SK-N-SH treated with all-trans-retinoic acid at 6 μM for 48 hours (cell line): ENCODE data around the gene ACVR2A.

Experiments used
- ATAC-seq: fragments of 200-7000 bp; cut with Tn5 transposase; 3 replicates; pipeline ENCODE4 v1.9.1; 2020; ENCODE audit warnings: mild to moderate bottlenecking, moderate library complexity
- ARNTL ChIP-seq: fragments of 450-650 bp; formaldehyde crosslinking; IDR thresholded peaks from 2 replicates; pipeline ENCODE4 v1.5.0; 2020; ENCODE audit warnings: low read depth, mild to moderate bottlenecking, moderate library complexity, borderline replicate concordance
- BACH2 ChIP-seq: fragments of 250-450 bp; sonication (Bioruptor Pico); IDR thresholded peaks from 2 replicates; pipeline ENCODE4 v1.9.0; 2021; ENCODE audit warnings: mild to moderate bottlenecking, borderline replicate concordance
- CSDC2 ChIP-seq: fragments of 250-450 bp; sonication (Bioruptor Pico); IDR thresholded peaks from 2 replicates; pipeline ENCODE4 v1.5.0; 2020; ENCODE audit warnings: mild to moderate bottlenecking, moderate library complexity
- ESRRG ChIP-seq: fragments of 250-450 bp; sonication (Bioruptor Pico); IDR thresholded peaks from 2 replicates; pipeline ENCODE4 v1.6.1; 2021; ENCODE audit warnings: mild to moderate bottlenecking
- GLIS3 ChIP-seq: fragments of 250-450 bp; sonication (Bioruptor Pico); IDR thresholded peaks from 2 replicates; pipeline ENCODE4 v1.5.0; 2020; ENCODE audit warnings: mild to moderate bottlenecking, moderate library complexity
- ISL1 ChIP-seq: fragments of 250-450 bp; sonication (Bioruptor Pico); IDR thresholded peaks from 2 replicates; pipeline ENCODE4 v2.1.2; 2022; ENCODE audit warnings: mild to moderate bottlenecking, moderate library complexity
- OSR1 ChIP-seq: fragments of 250-450 bp; sonication (Bioruptor Pico); IDR thresholded peaks from 2 replicates; pipeline ENCODE4 v1.8.0; 2022; ENCODE audit warnings: moderate library complexity, mild to moderate bottlenecking, inconsistent platforms
- PATZ1 ChIP-seq: fragments of 250-450 bp; sonication (Bioruptor Pico); IDR thresholded peaks from 2 replicates; pipeline ENCODE4 v1.8.0; 2020; ENCODE audit warnings: mild to moderate bottlenecking, moderate library complexity, borderline replicate concordance
- POU6F1 ChIP-seq: fragments of 250-450 bp; sonication (Bioruptor Pico); IDR thresholded peaks from 2 replicates; pipeline ENCODE4 v1.8.0; 2021; ENCODE audit warnings: low read depth, mild to moderate bottlenecking, moderate library complexity, borderline replicate concordance
- PPARA ChIP-seq: fragments of 250-450 bp; sonication (Bioruptor Pico); IDR thresholded peaks from 2 replicates; pipeline ENCODE4 v1.5.0; 2020; ENCODE audit warnings: mild to moderate bottlenecking, borderline replicate concordance
- RARB ChIP-seq: fragments of 250-450 bp; sonication (Bioruptor Pico); IDR thresholded peaks from 2 replicates; pipeline ENCODE4 v1.8.0; 2021; ENCODE audit warnings: mild to moderate bottlenecking, moderate library complexity
- SNAI2 ChIP-seq: fragments of 250-450 bp; sonication (Bioruptor Pico); IDR thresholded peaks from 2 replicates; pipeline ENCODE4 v1.5.0; 2020; ENCODE audit warnings: mild to moderate bottlenecking, moderate library complexity
- TCF4 ChIP-seq: fragments of 250-450 bp; sonication (Bioruptor Pico); IDR thresholded peaks from 2 replicates; pipeline ENCODE4 v1.8.0; 2021; ENCODE audit warnings: mild to moderate bottlenecking, moderate library complexity, borderline replicate concordance
- TOX ChIP-seq: fragments of 250-450 bp; sonication (Bioruptor Pico); IDR thresholded peaks from 2 replicates; pipeline ENCODE4 v1.8.0; 2021; ENCODE audit warnings: mild to moderate bottlenecking, moderate library complexity, borderline replicate concordance
- ZC3H10 ChIP-seq: fragments of 250-450 bp; sonication (Bioruptor Pico); IDR thresholded peaks from 2 replicates; pipeline ENCODE4 v1.5.1; 2021; ENCODE audit warnings: mild to moderate bottlenecking, moderate library complexity
- ZFP3 ChIP-seq: fragments of 250-450 bp; sonication (Bioruptor Pico); IDR thresholded peaks from 2 replicates; pipeline ENCODE4 v1.5.0; 2020; ENCODE audit warnings: mild to moderate bottlenecking, moderate library complexity
- ZNF565 ChIP-seq: fragments of 450-650 bp; formaldehyde crosslinking; conservative IDR thresholded peaks from 2 replicates; pipeline ENCODE4 v1.5.0; 2020; ENCODE audit warnings: low read depth, mild to moderate bottlenecking, moderate library complexity
- ZNF70 ChIP-seq: fragments of 450-650 bp; formaldehyde crosslinking; IDR thresholded peaks from 2 replicates; pipeline ENCODE4 v1.5.0; 2020; ENCODE audit warnings: mild to moderate bottlenecking, moderate library complexity
- ZNF8 ChIP-seq: fragments of 450-650 bp; formaldehyde crosslinking; IDR thresholded peaks from 2 replicates; pipeline ENCODE4 v1.5.0; 2020; ENCODE audit warnings: mild to moderate bottlenecking, moderate library complexity
- TF ChIP-seq, protein P1 (sequence below): fragments of 250-450 bp; sonication (Bioruptor Pico); IDR thresholded peaks from 2 replicates; pipeline ENCODE4 v1.5.1; 2020; ENCODE audit warnings: low read depth, mild to moderate bottlenecking, moderate library complexity
- TF ChIP-seq, protein P2 (sequence below): fragments of 250-450 bp; sonication (Bioruptor Pico); IDR thresholded peaks from 2 replicates; pipeline ENCODE4 v1.5.1; 2021; ENCODE audit warnings: mild to moderate bottlenecking, moderate library complexity
- TF ChIP-seq, protein P3 (sequence below): fragments of 250-450 bp; sonication (Bioruptor Pico); IDR thresholded peaks from 2 replicates; pipeline ENCODE4 v1.5.0; 2020; ENCODE audit warnings: mild to moderate bottlenecking, moderate library complexity

The ACVR2A gene

GRCh38 chr2:147910990-147911473 is 66.2 kb downstream of the ACVR2A start:
- ATAC-seq: peak; percentile 79
- no peak for TF ChIP-seq CSDC2 (CRISPR knock-in tag)
- TF ChIP-seq, protein P1, sequence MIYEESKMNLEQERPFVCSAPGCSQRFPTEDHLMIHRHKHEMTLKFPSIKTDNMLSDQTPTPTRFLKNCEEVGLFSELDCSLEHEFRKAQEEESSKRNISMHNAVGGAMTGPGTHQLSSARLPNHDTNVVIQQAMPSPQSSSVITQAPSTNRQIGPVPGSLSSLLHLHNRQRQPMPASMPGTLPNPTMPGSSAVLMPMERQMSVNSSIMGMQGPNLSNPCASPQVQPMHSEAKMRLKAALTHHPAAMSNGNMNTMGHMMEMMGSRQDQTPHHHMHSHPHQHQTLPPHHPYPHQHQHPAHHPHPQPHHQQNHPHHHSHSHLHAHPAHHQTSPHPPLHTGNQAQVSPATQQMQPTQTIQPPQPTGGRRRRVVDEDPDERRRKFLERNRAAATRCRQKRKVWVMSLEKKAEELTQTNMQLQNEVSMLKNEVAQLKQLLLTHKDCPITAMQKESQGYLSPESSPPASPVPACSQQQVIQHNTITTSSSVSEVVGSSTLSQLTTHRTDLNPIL (CRISPR knock-in tag): no peak
- no peak for TF ChIP-seq ZC3H10 (CRISPR knock-in tag)
- TF ChIP-seq, all 23 proteins: peak for 0

GRCh38 chr2:147913701-147914480 is 69.1 kb downstream of the ACVR2A start:
- TF ChIP-seq ZNF70 (no peak), BACH2 (CRISPR knock-in tag) (no peak), ZNF8 (CRISPR knock-in tag) (no peak), TOX (CRISPR knock-in tag) (no peak), GLIS3 (no peak), SNAI2 (no peak), PPARA (no peak), ZNF565 (CRISPR knock-in tag) (no peak), ISL1 (CRISPR knock-in tag) (no peak), PATZ1 (CRISPR knock-in tag) (no peak), CSDC2 (CRISPR knock-in tag) (no peak), ZFP3 (CRISPR knock-in tag) (no peak), ESRRG (CRISPR knock-in tag) (no peak), TCF4 (CRISPR knock-in tag) (no peak), OSR1 (CRISPR knock-in tag) (no peak), ZC3H10 (CRISPR knock-in tag) (no peak)
- TF ChIP-seq, protein P1 (CRISPR knock-in tag): no peak
- TF ChIP-seq, protein P2, sequence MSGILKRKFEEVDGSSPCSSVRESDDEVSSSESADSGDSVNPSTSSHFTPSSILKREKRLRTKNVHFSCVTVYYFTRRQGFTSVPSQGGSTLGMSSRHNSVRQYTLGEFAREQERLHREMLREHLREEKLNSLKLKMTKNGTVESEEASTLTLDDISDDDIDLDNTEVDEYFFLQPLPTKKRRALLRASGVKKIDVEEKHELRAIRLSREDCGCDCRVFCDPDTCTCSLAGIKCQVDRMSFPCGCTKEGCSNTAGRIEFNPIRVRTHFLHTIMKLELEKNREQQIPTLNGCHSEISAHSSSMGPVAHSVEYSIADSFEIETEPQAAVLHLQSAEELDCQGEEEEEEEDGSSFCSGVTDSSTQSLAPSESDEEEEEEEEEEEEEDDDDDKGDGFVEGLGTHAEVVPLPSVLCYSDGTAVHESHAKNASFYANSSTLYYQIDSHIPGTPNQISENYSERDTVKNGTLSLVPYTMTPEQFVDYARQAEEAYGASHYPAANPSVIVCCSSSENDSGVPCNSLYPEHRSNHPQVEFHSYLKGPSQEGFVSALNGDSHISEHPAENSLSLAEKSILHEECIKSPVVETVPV (CRISPR knock-in tag): no peak
- ATAC-seq: peak; percentile 49; the same call in 2 of the 3 replicates

- TF ChIP-seq TCF4 (CRISPR knock-in tag) (peak; percentile 52), POU6F1 (no peak)
- ATAC-seq: no peak; the same call in 1 of the 3 replicates
Observed at GRCh38 chr2:147916067-147916466, 71.2 kb downstream of the ACVR2A start.

DNA sequence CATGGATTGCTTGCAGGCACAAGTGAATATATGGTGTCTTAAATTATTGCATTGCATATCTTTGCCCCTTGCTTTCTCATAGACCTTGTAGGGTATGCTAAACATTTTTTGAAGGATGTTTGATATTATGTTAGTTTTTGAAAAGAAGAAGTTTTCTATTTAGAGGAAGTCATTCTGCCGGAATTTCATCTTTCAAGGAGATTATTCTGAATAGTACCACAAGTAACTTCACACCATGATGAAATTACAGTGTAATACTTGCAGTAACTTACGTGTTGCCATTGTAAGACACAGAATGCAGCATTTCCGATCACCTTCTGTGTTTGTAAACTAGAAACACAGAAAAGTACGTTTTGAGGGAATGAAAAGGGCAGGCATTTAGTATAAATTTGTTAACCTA is 71.9 kb downstream of the ACVR2A start:
- no peak for ATAC-seq
- TF ChIP-seq ARNTL (CRISPR knock-in tag) (no peak), ISL1 (CRISPR knock-in tag) (no peak), TCF4 (CRISPR knock-in tag) (no peak), PPARA (no peak), ZFP3 (CRISPR knock-in tag) (no peak), PATZ1 (CRISPR knock-in tag) (no peak), ESRRG (CRISPR knock-in tag) (no peak), RARB (no peak)
- TF ChIP-seq, protein P3, sequence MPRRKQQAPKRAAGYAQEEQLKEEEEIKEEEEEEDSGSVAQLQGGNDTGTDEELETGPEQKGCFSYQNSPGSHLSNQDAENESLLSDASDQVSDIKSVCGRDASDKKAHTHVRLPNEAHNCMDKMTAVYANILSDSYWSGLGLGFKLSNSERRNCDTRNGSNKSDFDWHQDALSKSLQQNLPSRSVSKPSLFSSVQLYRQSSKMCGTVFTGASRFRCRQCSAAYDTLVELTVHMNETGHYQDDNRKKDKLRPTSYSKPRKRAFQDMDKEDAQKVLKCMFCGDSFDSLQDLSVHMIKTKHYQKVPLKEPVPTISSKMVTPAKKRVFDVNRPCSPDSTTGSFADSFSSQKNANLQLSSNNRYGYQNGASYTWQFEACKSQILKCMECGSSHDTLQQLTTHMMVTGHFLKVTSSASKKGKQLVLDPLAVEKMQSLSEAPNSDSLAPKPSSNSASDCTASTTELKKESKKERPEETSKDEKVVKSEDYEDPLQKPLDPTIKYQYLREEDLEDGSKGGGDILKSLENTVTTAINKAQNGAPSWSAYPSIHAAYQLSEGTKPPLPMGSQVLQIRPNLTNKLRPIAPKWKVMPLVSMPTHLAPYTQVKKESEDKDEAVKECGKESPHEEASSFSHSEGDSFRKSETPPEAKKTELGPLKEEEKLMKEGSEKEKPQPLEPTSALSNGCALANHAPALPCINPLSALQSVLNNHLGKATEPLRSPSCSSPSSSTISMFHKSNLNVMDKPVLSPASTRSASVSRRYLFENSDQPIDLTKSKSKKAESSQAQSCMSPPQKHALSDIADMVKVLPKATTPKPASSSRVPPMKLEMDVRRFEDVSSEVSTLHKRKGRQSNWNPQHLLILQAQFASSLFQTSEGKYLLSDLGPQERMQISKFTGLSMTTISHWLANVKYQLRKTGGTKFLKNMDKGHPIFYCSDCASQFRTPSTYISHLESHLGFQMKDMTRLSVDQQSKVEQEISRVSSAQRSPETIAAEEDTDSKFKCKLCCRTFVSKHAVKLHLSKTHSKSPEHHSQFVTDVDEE (CRISPR knock-in tag): no peak
